DMS153 treated with DMSO at 0.1 percent for 48 hours (cell line): ENCODE measurements around the gene VCX2.
"Not testable (repeated sequence)": the region's sequence is repeated elsewhere in the genome, so short reads cannot be mapped to it uniquely, and the experiment has no call there.

Experiments used
- DNase-seq: peaks from one replicate; lab custom pipeline; 2025; ENCODE audit not compliant: unreplicated experiment; lab: John Stamatoyannopoulos, UW

The VCX2 gene

DNA sequence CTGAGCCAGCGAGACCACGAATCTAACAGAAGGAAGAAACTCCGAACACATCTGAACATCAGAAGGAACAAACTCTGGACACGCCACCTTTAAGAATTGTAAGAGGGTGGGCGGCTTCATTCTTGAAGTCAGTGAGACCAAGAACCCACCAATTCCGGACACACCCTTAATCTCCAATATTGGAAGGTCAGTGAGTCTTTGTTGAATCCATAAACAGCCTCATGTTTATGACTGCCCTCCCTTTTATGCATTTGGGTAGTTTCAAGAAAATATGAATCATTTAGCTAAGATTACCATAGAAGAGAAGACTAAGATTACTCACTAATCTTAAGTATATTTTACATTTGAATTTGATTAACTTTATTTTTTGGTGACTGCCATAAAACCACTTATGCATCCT, 48.5 kb downstream of the VCX2 start:
- DNase-seq: no peak

DNA sequence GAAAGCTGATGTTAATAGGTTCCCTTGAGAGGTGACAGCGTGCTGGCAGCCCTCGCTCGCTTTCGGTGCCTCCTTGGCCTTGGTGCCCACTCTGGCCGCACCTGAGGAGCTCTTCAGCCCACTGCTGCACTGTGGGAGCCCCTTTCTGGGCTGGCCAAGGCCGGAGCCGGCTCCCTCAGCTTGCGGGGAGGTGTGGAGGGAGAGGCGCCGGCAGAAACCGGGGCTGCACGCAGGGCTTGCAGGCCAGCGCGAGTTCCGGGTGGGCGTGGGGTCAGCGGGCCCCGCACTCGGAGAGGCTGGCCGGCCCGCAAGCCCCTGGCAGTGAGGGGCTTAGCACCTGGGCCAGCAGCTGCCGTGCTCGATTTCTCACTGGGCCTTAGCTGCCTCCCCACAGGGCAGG, 49.7 kb downstream of the VCX2 start:
- not testable (repeated sequence) for DNase-seq
